Subcutaneous abdominal adipose tissue (tissue), 5 donors: ENCODE data around the gene CNPY4.
A peak's percentile ranks its signal among the peaks of the same experiment; 100 is the strongest.
"Not testable (repeated sequence)": the region's sequence is repeated elsewhere in the genome, so short reads cannot be mapped to it uniquely, and the experiment has no call there.

Experiments used
- H3K27ac ChIP-seq: one replicate; pipeline ENCODE4 v1.7.0; 2013; ENCODE audit warnings: low read depth, mild to moderate bottlenecking, inconsistent platforms, low read length, moderate library complexity
- H3K27me3 ChIP-seq, 5 donors: one replicate each; pipeline ENCODE4 v1.7.0; 2013; ENCODE audit warnings: low read length in 5 of 5, inconsistent platforms in 1 of 5; ENCODE audit not compliant: control insufficient read depth in 5 of 5, insufficient read depth in 4 of 5
- H3K36me3 ChIP-seq, 5 donors: one replicate each; pipeline ENCODE4 v1.7.0; 2013; ENCODE audit warnings: low read length in 5 of 5; ENCODE audit not compliant: control insufficient read depth in 5 of 5, insufficient read depth in 5 of 5
- H3K4me1 ChIP-seq, 5 donors: one replicate each; pipeline ENCODE4 v1.7.0; 2013; ENCODE audit warnings: low read length in 5 of 5, mild to moderate bottlenecking in 3 of 5, moderate library complexity in 1 of 5; ENCODE audit not compliant: control insufficient read depth in 5 of 5, insufficient read depth in 5 of 5
- H3K4me3 ChIP-seq, 5 donors: one replicate each; pipeline ENCODE4 v1.7.0; 2013; ENCODE audit warnings: low read length in 5 of 5, low read depth in 1 of 5
- H3K9ac ChIP-seq, 5 donors: one replicate each; pipeline ENCODE4 v1.7.0; 2013; ENCODE audit warnings: low read length in 5 of 5, mild to moderate bottlenecking in 4 of 5, moderate library complexity in 3 of 5
- H3K9me3 ChIP-seq, 5 donors: one replicate each; pipeline ENCODE4 v1.7.0; 2013; ENCODE audit warnings: low read length in 5 of 5; ENCODE audit not compliant: control insufficient read depth in 5 of 5
- donor health status: healthy.
- donor health status: healthy.
- donor health status: healthy.
- donor health status: healthy.
- donor health status: healthy.

The CNPY4 gene

DNA sequence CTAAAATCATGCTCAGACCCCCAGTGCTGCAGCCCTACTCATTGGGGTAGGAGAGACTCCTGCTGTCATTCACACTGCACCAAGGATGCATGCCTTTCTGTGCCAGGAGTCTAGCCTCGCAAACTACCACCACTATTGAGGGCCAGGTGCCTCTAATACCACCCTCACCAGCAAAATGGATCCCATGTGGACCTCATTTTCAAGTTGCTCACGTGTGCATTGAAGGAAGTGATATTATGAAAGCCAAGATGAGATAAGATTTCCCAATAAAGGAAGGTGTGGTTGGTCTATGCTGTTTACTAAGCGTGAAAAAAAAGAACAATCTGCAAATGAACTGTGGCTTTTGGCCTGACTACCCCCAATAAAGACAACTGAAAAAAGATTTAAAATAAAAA, 22.1 kb downstream of the CNPY4 start:
- Histone ChIP-seq H3K27ac (no peak overlapping the region), H3K9ac (no peak overlapping the region), H3K4me1 (no peaks in the 10 kb centered on the region), H3K27me3 (peaks cover 0 to 5% (median 0%) of the 10 kb centered on the region in 5 donors), H3K9me3 (no peaks in the 10 kb centered on the region), H3K36me3 (no peaks in the 10 kb centered on the region), H3K4me3 (no peak overlapping the region)

DNA sequence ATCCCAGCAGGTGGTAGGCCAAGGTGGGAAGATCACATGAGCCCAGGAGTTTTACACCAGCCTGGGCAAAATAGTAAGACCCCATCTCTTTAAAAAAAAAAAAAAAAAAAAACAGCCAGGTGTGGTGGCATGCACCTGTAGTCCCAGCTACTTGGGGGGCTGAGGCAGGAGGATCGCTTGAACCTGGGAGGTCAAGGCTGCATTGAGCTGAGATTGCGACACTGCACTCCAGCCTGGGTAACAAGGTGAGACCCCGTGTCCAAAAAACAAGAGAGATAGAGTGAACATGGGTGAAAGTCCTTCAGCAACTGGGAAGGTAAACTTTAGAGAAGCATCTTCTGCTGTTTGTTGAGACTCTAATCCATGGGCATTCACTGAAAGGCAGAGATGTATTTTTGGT, 23.0 kb downstream of the CNPY4 start:
- H3K4me3 ChIP-seq = no peak overlapping the region
- no peaks in the 10 kb centered on the region for H3K4me1 ChIP-seq
- H3K9ac ChIP-seq = no peak overlapping the region
- no peaks in the 10 kb centered on the region for H3K9me3 ChIP-seq
- no peak overlapping the region for H3K27ac ChIP-seq
- peaks cover 0 to 5% (median 0%) of the 10 kb centered on the region in 5 donors for H3K27me3 ChIP-seq
- no peaks in the 10 kb centered on the region for H3K36me3 ChIP-seq

DNA sequence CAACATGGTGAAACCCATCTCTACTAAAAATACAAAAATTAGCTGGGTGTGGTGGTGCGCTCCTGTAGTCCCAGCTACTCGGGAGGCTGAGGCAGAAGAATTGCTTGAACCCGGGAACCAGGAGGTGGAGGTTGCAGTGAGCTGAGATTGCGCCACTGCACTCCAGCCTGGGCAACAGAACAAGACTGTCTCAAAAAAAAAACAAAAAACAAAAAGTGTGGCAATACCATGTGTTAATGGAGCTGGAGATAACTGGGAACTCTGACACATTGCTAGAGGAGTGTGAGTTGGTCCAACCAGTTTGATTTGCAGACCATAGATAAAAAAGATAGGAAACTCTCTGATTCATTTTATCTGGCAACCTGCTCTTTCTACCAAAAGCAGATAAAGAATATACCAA, 26.9 kb downstream of the CNPY4 start:
- H3K9me3 ChIP-seq, H3K4me3 ChIP-seq, H3K27ac ChIP-seq, H3K27me3 ChIP-seq, H3K9ac ChIP-seq, H3K36me3 ChIP-seq: not testable (repeated sequence)
- H3K4me1 ChIP-seq = peaks cover 2 to 21% (median 20%) of the 10 kb centered on the region in 5 donors

DNA sequence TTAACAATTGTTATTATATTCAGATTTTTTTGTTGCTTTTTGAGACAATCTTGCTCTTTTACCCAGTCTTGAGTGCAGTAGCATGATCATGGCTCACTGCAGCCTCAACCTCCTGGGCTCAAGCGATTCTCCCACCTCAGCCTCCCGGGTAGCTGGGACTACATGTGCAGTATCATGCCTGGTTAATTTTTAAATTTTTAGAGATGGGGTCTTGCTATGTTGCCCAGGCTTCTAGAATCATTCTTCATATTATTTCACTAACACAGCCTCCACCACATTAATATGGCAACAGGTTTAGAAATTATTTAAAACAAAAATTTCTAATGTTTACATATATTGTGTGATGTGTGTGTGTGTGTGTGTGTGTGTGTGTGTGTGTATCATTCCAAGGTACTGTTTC, 27.8 kb downstream of the CNPY4 start:
- no peak overlapping the region for H3K4me3 ChIP-seq
- H3K36me3 ChIP-seq = no peaks in the 10 kb centered on the region
- H3K27ac ChIP-seq = no peak overlapping the region
- peaks cover 0 to under 1% (median 0%) of the 10 kb centered on the region in 5 donors for H3K27me3 ChIP-seq
- peaks cover 2 to 25% (median 20%) of the 10 kb centered on the region in 5 donors for H3K4me1 ChIP-seq
- H3K9me3 ChIP-seq = no peaks in the 10 kb centered on the region
- no peak overlapping the region for H3K9ac ChIP-seq

DNA sequence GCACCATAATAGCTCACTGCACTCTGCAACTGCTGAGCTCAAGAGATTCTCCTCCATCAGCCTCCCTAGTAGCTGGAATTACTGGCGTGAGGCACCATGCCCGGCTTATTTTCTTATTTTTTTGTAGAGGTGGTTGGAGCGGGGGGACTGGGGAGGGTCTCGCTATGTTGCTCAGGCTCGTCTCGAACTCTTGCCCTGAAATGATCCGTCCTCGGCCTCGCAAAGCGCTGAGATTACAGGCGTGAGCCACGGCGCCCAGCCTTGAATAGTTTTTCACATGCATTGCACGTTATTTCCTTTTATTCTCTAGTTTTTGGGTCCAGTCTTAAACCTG, 28.8 kb downstream of the CNPY4 start:
- Histone ChIP-seq H3K9ac (peak overlapping the region in 3 of 5 donors; percentile 59 to 72 (median 59)), H3K27ac (peak overlapping the region; percentile 37), H3K36me3 (peaks cover 0 to 4% (median 2%) of the 10 kb centered on the region in 5 donors), H3K9me3 (no peaks in the 10 kb centered on the region), H3K4me1 (peaks cover 2 to 29% (median 20%) of the 10 kb centered on the region in 5 donors), H3K4me3 (peak overlapping the region; percentile 59 to 99 (median 93)), H3K27me3 (no peaks in the 10 kb centered on the region)

DNA sequence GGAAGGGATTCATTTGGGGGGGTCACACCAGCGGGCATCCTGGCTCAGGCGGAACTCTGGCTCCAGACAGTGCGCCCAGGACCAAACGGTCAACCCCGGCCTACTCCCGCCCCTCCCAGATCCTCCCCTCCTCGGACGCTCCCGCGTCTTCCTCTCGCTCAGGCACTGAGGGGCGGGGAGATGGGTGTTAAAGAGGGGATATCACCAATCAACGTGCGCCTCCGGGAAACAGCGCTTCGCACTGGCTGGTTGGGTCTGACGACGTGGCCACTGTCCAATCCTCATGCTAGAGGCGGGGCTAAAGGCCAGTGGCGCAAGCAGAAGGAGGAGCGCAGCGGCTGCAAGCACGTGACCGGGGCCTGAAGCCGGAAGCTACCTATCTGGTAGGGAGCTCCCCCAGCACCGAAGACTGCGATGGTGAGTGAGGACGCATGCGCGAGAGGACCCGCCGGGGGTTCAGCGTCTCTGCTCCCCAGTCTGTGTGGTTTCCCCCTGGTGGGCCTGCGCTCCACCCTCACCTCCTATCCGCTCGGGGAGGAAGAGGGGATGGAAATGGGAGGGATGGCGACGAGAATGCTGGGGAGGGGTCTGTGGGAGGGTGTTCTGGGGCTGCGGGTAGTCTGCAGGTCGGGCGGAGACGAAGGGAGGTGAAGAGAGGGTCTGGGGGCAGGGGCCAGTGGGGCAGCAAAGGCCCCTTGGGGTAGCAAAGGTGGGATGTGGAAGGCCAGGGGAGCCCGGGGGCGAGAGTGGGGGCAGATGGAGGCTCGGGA, 29.3 kb downstream of the CNPY4 start, which contains the start of gene LAMTOR4:
LAMTOR4 (plus strand) TSS at position 360 of the 770 bp plus-strand sequence; CDS start at position 415, 55 bp downstream.
- peak within 1 kb of the TSS; percentile 73 to 95 (median 92) for H3K9ac ChIP-seq
- peak within 1 kb of the TSS; percentile 86 for H3K27ac ChIP-seq
- H3K36me3 ChIP-seq = peaks cover 0 to 9% (median 8%) of the 10 kb centered on the region in 5 donors
- peak within 1 kb of the TSS; percentile 89 to 99 (median 93) for H3K4me3 ChIP-seq
- no peaks in the 10 kb centered on the region for H3K27me3 ChIP-seq
- no peaks in the 10 kb centered on the region for H3K9me3 ChIP-seq
- H3K4me1 ChIP-seq = peaks cover 2 to 30% (median 21%) of the 10 kb centered on the region in 5 donors

DNA sequence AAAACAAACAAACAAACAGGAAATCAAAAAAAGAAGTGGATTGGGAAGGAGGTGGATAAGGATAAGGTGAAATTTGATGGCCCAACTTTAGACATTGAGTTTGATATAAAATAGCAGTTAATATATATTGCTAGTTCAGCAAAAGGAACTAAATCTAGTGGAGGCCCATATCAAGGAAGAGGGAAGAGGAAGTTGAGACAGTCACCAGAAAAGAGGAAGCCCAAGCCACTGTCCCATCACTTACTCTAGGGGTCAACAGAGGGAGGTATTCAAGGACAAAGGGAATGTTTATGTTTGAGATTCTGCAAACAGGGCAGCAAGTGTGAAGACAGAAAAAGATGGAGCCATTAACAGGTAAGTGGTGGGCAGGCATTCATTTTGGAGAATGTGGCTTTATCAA, 33.0 kb downstream of the CNPY4 start:
- Histone ChIP-seq H3K9ac (no peak overlapping the region), H3K27ac (no peak overlapping the region), H3K27me3 (no peaks in the 10 kb centered on the region), H3K4me3 (no peak overlapping the region), H3K36me3 (peaks cover 0 to 41% (median 36%) of the 10 kb centered on the region in 5 donors), H3K9me3 (no peaks in the 10 kb centered on the region), H3K4me1 (peaks cover 2 to 56% (median 41%) of the 10 kb centered on the region in 5 donors)

DNA sequence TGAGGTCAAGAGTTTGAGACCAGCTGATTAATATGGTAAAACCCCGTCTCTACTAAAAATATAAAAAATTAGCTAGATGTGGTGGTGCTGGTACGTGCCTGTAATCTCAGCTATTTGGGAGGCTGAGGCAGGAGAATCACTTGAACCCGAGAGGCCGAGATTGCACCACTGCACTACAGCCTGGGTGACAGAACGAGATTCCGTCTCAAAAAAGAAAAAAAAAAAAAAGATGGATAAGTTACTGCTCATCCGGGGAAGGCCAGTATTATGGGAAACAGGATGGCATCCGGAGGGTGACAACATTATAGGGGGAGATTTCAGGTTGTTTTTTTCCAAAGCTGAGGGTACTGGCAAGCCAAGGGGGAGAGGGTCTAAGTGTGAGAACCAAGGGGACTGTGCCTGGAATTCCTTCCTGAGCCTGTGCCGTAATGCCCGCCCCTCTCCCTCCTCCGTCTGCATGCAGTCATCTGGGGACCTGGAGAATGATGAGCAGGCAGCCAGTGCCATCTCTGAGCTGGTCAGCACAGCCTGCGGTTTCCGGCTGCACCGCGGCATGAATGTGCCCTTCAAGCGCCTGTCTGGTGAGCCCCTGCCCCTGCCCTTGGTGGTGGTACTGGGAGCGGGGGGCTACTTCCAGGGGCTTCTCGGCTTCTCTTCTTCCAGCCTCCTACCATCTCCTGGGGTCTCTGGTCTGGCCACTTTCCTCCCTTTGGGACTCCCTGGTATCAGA, 33.7 kb downstream of the CNPY4 start:
- Histone ChIP-seq H3K9me3 (no peaks in the 10 kb centered on the region), H3K27me3 (no peaks in the 10 kb centered on the region), H3K36me3 (peaks cover 0 to 41% (median 36%) of the 10 kb centered on the region in 5 donors), H3K9ac (no peak overlapping the region), H3K4me3 (no peak overlapping the region), H3K27ac (no peak overlapping the region), H3K4me1 (peaks cover 5 to 60% (median 45%) of the 10 kb centered on the region in 5 donors)

DNA sequence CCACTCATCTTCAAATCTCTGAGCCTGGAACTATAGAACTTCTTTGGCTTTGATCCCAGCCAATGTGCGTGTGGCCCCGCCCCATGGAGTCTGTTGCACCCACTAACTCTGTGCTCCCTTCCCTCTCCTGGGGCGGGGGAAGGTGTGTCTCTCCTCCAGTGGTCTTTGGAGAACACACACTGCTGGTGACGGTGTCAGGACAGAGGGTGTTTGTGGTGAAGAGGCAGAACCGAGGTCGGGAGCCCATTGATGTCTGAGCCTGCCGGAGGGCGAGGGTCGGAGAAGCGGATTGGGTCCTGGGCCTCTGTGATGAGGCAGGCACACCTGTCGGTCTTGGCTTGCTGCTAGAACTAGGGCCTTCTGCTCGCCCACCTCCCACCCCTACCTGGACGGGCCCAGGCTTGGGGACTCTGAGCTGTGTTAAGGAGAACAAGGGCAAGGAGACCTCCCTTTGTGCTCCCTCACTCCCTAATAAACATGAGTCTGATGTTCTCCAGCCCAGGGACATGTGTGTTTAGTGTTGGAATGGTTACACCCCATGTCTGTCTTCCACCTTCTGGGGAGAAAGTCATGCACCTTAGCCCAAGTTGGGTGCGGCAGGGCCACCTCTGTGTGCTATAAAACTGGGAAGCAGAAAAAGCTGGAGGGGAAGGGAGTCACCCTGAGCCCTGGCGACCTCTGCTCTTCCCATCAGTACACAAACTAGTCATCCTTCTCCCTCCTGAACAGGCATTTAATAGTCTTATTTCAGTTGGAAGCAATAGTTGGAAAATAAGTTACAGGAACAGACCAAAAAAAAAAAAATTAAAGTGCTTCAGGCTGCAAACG, 34.5 kb downstream of the CNPY4 start:
- Histone ChIP-seq H3K9ac (no peak overlapping the region), H3K4me1 (peaks cover 5 to 58% (median 40%) of the 10 kb centered on the region in 5 donors), H3K27ac (no peak overlapping the region), H3K4me3 (no peak overlapping the region), H3K36me3 (peaks cover 0 to 41% (median 36%) of the 10 kb centered on the region in 5 donors), H3K9me3 (no peaks in the 10 kb centered on the region), H3K27me3 (no peaks in the 10 kb centered on the region)
